HG03520 (cell line): ENCODE results near the gene CKM.
"Not testable (repeated sequence)": the region's sequence is repeated elsewhere in the genome, so short reads cannot be mapped to it uniquely, and the experiment has no call there.

ENCODE experiments used
- ATAC-seq: cut with Tn5 transposase; IDR thresholded peaks from one replicate; pipeline ENCODE4 v1.9.1; 2021; ENCODE audit warnings: mild to moderate bottlenecking, moderate library complexity; ENCODE audit not compliant: unreplicated experiment

The CKM gene

DNA sequence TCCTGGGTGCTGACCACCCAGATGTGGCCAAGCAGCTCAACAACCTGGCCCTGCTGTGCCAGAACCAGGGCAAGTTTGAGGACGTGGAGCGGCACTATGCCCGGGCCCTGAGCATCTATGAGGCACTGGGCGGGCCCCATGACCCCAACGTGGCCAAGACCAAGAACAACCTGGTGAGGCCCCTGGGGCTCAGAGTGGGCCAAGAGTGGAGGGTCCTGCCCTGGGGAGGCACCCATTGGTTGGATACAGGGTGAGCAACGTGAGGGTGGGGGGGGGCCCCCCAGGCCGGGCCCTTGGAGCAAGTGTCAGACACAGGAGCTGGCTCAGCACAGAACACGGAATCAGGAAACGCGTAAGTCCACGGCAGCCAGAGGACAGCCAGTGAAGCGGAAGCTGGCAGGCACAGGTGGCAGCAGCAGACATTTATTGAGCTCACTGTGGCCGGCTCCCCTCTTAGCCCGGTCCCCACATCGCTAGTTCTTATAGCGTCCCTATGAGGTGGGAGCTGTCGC is 26.8 kb upstream of the CKM start:
- no peak for ATAC-seq

DNA sequence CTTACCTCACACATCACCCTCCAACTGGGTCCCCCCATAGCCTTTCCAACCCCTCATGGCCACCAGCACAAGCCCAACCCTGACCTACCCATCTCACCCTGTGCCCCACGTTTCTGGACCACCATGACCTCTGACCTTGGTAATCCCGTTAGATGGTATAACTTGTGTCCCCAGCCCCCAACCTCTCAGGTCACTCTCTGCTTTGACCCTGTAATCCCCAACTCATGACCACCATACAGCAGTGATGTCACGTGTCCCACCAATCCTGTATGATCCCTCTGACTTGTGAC is 26.4 kb upstream of the CKM start:
- no peak for ATAC-seq

DNA sequence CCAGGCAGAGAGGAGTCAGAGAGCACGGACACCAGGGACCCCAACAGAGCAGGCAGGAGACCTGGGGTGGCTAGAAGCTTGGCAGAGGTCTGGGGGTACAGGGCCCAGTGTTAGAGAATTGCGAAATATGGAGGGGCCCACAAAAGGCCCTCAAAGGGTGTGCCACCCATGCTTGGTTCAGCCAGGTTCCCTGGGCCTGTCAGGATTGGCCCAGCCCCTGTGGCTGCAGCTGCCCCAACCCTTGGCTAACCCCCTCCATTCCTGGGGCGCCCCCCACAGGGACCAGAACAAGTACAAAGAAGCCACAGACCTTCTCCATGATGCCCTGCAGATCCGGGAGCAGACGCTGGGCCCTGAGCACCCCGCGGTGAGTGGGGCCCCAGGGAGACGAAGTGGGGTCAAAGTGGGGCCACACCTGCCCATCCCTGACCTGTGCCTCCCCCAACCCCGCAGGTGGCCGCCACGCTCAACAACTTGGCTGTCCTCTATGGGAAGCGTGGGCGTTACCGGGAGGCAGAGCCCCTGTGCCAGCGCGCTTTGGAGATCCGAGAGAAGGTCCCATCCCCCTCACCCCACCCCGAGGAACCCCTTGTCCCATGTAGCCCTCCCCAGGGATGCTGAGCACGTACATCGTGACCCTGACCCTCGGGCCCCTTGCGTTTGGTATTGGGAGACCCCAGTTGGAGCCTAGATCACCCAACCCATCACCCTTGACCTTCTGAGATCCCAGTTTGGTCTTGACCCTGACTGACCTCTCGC is 25.9 kb upstream of the CKM start:
- ATAC-seq = no peak

DNA sequence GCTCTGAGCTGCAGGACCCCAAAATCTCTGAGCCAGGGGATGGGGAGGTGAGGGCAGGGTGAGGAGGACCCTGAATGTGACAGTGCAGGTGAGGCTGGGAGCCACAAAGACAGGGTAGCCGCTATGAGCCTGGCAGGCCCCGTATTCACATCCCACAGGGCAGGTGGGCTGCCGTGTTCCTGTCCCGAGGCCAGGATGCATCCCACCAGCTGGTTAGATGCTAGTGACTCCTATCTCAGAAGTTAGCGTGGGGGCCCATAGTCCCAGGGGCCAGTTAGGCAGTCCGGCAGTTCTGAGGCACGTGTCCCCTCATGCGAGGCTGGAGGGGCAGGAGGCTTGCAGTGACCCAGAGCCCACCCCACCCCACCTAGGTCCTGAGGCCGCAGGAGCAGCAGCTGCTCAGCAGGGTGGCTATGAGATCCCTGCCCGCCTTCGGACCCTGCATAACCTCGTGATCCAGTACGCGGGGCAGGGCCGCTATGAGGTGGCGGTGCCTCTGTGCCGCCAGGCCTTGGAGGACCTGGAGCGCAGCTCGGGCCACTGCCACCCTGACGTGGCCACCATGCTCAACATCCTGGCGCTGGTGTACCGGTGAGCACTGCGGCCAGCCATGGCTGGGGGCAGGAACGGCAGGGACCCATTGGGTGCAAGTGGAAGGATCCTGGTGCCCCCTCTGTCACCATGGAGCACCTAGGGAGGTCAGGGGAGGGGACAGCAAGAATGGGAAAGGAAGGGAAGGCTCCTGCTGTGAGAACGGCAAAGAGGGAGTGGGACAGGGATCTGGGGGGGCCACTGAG is 25.1 kb upstream of the CKM start:
- ATAC-seq = no peak

DNA sequence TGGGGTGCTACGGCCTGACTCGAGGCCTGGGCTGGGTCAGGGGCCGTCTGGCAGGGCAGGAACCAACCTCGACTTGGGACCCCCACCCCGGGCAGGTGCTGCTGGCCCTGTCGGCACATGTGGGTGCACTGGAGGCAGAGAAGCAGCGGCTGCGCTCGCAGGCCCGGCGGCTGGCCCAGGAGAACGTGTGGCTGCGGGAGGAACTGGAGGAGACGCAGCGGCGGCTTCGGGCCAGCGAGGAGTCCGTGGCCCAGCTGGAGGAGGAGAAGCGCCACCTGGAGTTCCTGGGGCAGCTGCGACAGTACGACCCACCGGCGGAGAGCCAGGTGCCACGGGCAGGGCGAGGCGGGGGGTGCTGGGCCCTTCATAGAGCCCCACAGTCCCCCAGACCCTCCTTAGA is 23.8 kb upstream of the CKM start:
- no peak for ATAC-seq

DNA sequence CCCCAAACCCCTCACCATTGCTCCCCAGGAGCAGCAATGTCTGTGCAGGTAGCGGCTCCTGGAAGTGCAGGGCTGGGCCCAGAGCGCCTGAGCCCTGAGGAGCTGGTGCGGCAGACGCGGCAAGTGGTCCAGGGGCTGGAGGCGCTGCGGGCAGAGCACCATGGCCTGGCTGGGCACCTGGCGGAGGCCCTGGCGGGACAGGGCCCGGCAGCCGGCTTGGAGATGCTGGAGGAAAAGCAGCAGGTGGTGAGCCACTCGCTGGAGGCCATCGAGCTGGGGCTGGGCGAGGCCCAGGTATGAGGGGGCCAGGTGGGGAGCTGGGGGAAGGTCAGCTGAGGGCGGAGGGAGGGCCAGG is 22.8 kb upstream of the CKM start:
- no peak for ATAC-seq

DNA sequence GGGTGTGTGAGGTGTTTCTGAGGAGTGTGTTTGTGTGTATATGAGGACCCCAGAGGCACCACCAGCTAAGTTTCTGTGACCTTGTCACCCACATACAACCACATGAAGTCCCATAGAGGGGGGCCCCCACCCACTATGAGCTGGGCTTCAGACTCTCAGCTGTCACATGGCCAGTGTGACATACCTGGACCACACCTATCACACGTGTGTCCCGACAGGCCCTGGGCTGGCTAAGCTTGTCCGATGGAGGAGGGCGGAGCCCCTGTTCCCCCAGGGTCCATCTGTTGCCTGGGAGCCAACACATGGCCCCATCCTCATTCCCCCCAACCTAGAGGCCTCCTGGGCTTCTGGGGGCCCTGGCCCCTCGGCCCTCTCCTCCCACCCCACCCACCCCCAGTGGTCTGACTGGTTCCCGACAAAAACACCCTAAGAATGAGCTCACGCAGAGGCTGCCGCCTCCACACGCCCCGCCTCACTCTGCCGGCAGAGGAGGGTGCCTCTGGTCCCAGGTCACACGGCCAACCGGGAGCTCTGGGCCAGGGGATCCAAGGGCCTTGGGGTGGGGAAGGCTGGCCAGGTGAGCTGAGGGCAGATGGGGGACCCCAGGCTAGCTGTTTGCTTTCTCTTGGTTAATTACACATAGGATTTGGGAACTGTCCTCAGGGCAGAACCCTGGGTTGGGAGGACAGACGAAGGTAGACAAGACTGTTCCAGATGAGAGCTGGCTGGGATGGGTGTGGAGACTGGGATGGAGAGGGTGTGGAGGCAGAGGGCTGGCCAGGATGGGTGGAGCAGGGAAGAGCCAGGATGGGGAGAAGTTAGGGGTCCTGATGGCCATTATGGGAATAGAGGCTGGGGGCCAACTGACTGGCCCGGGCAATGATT is 22.2 kb upstream of the CKM start:
- ATAC-seq = no peak

DNA sequence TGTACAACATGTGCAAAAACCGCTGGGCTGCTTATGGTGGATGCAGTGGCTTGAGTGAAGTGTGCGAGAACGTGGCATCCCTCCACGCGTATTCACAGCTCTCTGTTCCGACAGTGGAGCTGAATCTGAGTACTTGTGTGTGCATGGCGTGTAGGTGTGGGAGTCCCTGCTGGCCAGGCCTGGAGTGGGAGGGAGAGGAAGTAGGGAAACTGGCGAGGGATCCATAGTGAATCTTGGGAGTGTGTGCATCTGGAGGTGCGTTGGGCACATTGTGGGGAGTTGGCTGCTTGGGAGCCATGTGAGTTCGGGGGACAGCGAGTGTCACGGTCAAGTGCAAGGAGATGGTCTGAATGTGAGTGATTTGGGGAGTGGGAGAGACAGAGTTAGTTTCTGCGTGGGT is 20.2 kb upstream of the CKM start:
- ATAC-seq = no peak

DNA sequence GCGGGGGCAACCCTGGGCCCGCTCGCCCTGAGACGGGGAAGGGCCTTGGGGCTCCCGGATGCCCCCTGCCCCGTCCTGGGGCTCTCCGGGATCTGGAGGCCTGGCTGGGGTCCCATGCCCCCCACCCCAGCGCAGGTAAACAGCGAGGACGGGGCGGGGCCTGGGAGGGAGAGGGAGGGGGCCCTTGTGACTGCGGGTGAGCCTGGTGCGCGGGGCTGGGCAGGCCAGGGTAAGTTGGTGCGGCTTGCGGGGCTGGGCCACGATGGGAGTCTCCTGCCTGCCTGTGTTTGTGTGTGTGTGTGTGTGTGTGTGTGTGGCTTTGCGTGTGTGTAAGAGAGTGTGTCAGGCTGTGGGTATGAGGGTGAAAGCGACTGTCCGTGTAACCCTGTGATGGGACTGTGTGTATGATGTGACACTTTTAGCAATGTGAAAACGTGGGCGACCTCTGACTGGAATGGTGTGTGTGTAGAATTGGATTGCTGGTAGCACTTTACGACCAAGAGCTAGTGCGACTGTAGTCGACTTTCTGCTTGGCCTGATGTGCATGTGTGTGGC is 18.3 kb upstream of the CKM start:
- no peak for ATAC-seq

DNA sequence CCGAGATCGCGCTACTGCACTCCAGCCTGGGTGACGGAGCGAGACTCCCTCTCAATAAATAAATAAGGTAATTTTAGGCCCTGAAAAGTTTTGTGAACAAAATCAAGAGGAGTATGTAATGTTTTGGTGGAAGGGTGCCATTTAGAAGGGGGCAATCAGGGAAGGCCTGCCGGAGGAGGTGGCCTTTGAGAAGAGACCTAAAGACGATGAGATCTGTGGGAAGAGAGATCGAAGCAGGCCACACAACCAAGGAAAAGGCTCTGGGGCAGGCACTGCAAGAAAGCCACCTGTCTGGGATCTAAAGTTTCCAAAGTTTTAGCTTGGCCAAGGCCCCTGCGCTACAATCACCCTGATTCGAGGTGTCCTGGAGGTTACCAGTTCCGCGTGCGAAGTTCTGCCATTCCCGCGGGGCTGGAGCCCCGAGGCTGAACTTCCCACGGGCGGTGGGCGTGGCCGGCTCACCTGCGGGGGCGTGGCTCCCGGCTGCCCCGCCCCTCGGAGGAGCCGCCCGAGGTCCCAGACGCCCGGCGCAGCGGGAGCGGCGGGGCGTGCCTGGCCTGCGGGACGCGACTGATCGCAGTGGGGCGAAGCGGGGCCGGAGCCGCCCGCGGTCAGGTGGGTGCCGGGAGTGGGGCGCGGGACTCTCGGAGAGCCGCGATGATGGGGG is 17.7 kb upstream of the CKM start, which contains the start of gene KLC3:
TSS of gene KLC3 (plus strand) at position 519 of the 667 bp plus-strand sequence. CDS start 4,792 bp downstream, outside the sequence.
- no peak for ATAC-seq

DNA sequence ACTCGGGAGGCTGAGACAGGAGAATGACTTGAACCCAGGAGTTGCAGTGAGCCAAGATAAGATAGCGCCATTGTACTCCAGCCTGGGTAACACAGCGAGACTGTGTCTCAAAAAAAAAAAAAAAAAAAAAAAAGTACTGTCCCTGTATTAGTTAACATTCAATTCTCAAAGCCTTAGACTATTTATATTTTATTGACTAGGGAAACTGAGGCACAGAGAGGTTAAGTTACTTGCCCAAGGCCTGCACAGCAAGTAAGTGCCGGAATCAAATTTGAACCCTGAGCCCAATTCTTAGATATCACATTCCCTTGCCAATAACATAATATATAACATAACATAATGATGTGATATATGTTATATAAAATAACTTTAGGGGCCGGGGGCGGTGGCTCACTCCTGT is 17.0 kb upstream of the CKM start:
- ATAC-seq = no peak

DNA sequence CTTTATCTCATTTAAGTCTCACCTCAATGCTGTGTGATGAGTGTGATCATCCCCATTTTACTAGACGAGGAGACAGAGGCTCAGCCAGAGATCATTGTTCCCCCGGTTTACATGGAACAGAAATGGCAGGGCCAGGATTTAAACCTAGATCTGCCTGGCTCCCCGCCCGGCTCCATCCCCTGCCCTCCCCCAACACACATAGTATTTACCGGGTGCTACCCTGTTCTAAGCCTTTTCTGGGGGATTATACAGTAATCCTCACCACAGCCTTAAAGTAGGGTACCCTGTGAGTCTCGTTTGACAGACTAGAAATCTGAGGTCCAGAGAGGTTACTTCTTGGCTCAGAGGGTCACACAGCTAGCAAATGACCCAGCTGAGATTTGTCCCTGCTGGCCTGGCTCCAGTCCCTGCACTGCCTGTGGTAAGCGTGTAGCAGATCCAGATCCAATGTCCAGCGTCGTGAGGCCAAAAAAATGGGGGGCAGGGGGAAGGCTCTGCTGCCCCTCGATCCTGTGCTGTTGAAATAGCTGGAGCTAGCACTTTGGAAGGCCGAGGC is 14.1 kb upstream of the CKM start:
- ATAC-seq = no peak

DNA sequence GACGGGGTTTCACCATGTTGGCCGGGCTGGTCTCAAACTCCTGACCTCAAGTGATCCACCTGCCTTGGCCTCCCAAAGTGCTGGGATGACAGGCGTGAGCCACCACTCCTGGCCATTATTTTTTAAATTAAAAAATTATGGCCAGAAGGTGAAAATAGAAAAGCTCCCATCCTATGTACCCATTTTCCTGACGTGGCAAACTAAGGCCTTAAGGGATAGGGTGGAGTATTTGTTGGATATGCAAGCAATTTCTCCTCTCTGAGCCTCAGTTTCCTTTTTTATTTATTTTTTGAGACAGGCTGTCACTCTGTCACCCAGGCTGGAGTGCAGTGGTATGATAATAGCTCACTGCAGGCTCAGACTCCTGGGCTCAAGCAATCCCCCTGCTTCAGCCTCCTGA is 12.2 kb upstream of the CKM start:
- not testable (repeated sequence) for ATAC-seq

DNA sequence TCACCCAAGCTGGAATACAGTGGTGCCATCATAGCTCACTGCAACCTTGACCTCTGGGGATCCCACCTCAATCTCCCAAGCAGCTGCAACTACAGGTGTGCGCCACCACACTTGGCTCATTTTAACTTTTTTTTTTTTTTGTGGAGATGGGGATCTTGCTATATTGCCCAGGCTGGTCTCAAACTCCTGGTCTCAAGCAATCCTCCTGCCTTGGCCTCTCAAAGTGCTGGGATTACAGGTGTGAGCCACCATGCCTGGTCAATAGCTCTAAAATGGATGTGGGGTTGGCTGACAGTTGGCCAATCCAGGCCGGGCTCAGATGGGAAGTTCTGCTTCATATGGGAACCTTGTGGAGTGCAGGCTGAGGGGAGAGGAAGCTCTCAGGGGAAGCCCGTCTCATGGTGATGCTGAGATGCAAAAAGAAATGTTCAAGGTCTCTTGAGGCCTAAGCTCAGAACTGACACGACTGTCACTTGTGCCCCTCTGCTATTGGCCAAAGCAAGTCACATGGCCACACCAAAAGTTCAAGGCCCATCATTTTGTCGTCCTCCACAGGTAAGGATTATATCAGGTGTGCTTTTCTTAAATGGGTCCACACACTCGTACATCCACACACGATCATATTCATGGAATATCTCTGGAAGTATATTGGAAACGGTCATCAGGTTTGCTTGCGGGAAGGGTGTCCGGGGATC is 11.1 kb upstream of the CKM start:
- ATAC-seq = no peak

DNA sequence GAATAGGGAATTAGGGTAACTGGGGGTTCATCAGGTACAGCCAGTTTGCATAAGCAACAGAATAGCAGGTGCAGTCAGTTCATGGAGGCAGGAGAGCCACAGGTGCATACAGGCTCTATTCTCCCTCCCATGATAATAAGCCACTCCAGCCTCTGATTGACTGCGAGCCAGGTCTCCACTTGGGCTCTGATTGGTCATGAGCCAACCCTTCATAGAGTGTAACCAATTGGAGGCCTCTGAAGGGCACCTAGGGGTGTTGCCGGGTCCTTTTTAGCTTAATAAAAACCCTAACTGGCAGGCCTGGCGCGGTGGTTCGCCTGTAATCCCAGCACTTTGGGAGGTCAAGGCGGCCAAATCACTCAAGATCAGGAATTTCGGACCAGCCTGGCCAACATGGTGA is 8.7 kb upstream of the CKM start:
- ATAC-seq = no peak

DNA sequence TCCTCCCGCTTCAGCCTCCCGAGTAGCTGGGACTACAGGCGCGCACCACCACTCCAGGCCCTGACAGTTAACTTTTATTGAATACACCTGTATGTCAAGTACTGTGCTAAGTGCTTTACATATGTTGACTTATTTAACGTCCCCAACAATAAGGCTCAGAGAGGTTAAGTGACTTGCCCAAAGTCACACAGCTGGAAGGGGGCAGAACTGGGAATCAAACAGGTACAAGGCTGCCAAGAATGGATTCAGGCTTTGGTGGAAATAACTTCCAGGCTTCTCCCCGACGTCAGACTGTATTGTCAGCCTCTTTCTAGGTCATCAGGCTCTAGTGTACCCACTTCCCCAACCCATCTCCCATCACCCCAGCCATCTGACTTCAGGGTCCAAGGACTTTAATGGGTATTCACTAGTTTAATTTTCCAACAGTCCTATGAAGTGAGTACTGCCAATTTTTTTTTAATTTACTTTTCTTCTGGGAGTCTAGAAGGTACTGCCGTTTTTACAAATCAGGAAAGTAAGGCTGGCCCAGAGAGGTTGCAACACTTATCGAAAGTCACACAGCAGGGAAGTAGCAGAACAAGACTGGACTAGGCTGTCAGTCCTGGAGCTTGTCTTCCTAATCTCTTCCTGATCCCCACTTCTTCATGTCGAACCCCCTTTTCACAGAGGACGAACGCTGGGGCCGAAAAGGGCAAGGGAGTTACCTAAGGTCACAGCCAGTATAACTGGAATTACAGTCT is 4.9 kb upstream of the CKM start:
- no peak for ATAC-seq

DNA sequence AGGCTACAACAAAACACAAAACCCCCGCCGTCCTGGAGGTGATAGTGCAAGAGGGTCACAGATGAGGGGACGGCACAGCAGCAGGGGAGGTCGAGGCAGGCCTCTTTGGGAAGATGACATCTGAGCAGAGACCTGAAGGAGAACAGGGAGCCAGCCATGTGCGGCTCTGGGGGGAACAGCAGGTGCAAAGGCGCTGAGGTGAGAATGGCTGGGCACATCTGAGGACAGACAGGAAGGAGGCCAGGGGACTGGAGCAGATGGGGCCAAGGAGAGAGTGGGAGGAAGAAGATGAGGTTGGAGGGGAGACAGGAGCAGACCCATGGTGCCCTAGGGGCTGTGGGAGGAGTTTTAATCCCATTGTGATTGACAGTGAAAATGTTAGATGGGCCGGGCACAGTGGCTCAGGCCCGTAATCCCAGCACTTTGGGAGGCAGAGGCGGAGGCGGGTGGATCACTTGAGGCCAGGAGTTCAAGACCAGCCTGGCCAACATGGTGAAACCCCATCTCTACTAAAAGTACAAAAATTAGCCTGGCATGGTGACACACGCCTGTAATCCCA is 1.8 kb upstream of the CKM start:
- ATAC-seq = no peak

DNA sequence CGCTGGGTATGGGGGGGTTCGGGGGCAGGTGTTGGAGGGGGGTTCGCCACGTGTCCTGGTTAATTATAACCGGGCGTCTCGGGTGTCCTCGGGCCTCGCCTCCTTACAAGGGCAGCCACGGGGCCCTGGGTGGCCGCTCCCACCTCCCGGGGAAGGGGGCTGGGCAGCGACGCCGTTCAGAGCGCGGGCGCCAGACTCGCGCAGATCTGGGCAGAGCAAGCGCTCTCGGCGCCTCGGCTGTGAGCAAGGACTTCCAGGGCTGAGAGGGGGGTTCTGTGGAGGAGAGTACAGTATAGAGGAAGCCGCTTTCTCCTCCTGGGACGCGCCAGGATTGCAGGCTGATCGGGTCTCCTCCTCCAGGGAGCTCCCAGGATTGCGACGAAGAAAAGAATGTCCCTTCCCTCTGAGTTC is 1.0 kb upstream of the CKM start:
- ATAC-seq = no peak

DNA sequence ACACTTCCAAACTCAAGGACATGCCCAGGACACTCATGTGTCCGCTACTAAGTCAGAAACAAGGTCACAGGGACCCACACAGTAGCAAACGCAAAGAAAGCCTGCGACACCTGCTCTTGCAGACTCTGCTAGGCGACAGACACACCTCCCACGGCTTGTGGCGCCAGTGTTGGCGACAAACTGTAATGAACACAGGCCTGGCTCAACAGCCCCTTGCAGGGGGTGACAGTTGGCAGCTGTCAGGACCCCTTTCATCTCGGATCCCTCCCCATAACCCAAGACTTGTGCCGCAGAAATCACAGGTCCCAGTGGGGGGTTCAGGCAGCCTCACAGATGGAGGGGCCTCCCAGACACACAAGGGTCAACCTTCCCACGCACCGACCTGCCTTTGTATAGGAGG is 364 bp downstream of the CKM start:
- ATAC-seq = no peak
